LNCAP (cell line): ENCODE results near the gene OSBPL6.

ENCODE experiments used
- CTCF ChIP-seq: fragments of 450-650 bp; IDR thresholded peaks from 2 replicates; pipeline ENCODE4 v1.5.1; 2017; ENCODE audit warnings: mild to moderate bottlenecking

OSBPL6 gene

GRCh38 chr2:178233428-178233827 lies 39.1 kb downstream of the OSBPL6 start:
- TF ChIP-seq CTCF = no peak

- no peak for TF ChIP-seq CTCF
Measured at GRCh38 chr2:178234648-178235047, 40.3 kb downstream of the OSBPL6 start.

- no peak for TF ChIP-seq CTCF
Measured at GRCh38 chr2:178237488-178238153, 43.3 kb downstream of the OSBPL6 start.

- TF ChIP-seq CTCF = no peak
Measured at GRCh38 chr2:178238154-178238521, 43.8 kb downstream of the OSBPL6 start.

- no peak for TF ChIP-seq CTCF
Measured at GRCh38 chr2:178238750-178239149, 44.4 kb downstream of the OSBPL6 start.

- no peak for TF ChIP-seq CTCF
Measured at GRCh38 chr2:178241844-178242551, 47.7 kb downstream of the OSBPL6 start.

- no peak for TF ChIP-seq CTCF
Measured at GRCh38 chr2:178242552-178242883, 48.2 kb downstream of the OSBPL6 start.
